Measurements from ENCODE around the gene STRIP2.

Gene STRIP2

DNA sequence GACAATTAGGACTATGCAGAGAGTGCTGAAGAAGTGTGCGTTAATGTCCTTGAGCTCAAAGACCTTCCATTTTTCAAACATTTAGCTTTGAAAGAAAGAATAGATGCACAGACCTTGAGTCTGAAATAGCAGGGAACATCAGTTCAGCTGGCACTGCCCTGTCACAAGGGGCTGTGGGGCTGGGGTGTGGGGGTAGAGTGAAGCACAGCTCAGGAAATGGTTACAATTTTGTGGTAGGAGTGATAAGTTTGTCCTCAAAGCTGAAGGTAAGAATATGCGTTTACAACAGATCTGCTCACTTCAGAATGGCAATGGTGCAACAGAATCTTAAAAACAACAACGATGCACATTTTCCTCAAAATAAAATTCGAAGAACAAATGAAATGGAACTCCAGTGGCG lies 101.7 kb downstream of the STRIP2 start:
- DNase-seq = no peak

DNA sequence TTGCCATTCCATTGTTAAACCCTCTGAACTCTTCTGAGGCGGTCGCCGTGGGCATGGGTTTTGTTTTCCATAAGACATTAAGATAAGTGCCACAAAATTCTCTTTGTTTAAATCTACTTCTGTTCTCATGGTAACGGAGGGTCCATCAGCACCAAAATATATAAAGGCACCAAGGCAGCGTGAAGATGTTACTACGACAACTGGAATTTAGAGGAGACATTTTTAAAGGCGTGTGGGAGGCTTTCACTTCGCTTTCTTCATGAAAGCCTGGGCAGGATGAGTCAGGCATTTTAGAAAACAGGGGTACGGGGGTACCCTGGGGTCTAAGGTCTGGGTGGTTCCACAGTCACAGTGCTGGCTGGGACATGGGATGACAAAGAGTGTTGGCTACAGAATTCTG lies 102.1 kb downstream of the STRIP2 start:
- no peak for DNase-seq

Measured in activated CD4-positive, alpha-beta T cell treated with anti-CD3 and anti-CD28 coated beads, Interleukin-2, amount 50 U/mL, for 48 hours (primary cell).